ENCODE results near the gene KLHL40.

KLHL40 gene

GRCh38 chr3:42656680-42657610, 28.4 kb upstream of the KLHL40 start:
- DNase-seq (ENCODE audit: low read depth) = no peak

GRCh38 chr3:42657675-42658074, 27.7 kb upstream of the KLHL40 start:
- DNase-seq (ENCODE audit: low read depth) = no peak

- DNase-seq (ENCODE audit: low read depth) = no peak
Measured at GRCh38 chr3:42658091-42658770, 27.1 kb upstream of the KLHL40 start.

- DNase-seq (ENCODE audit: low read depth) = no peak
Measured at GRCh38 chr3:42658771-42659390, 26.5 kb upstream of the KLHL40 start.

- no peak for DNase-seq (ENCODE audit: low read depth)
Measured at GRCh38 chr3:42659451-42660130, 25.7 kb upstream of the KLHL40 start.

- no peak for DNase-seq (ENCODE audit: low read depth)
Measured at GRCh38 chr3:42660131-42660715, 25.1 kb upstream of the KLHL40 start.

- DNase-seq (ENCODE audit: low read depth) = no peak
Measured at GRCh38 chr3:42660898-42661297, 24.4 kb upstream of the KLHL40 start.

- DNase-seq (ENCODE audit: low read depth) = no peak
Measured at GRCh38 chr3:42661593-42662022, 23.7 kb upstream of the KLHL40 start.

GRCh38 chr3:42662037-42662812, 23.1 kb upstream of the KLHL40 start:
- no peak for DNase-seq (ENCODE audit: low read depth)

GRCh38 chr3:42662813-42663535, 22.4 kb upstream of the KLHL40 start:
- no peak for DNase-seq (ENCODE audit: low read depth)

GRCh38 chr3:42663581-42664437, 21.5 kb upstream of the KLHL40 start:
- DNase-seq (ENCODE audit: low read depth) = no peak

- no peak for DNase-seq (ENCODE audit: low read depth)
Measured at GRCh38 chr3:42664438-42664803, 20.9 kb upstream of the KLHL40 start.

- no peak for DNase-seq (ENCODE audit: low read depth)
Measured at GRCh38 chr3:42665050-42665878, 20.1 kb upstream of the KLHL40 start.

GRCh38 chr3:42666022-42666421, 19.3 kb upstream of the KLHL40 start:
- DNase-seq (ENCODE audit: low read depth) = no peak

- no peak for DNase-seq (ENCODE audit: low read depth)
Measured at GRCh38 chr3:42666577-42666998, 18.7 kb upstream of the KLHL40 start.

- no peak for DNase-seq (ENCODE audit: low read depth)
Measured at GRCh38 chr3:42667096-42667522, 18.2 kb upstream of the KLHL40 start.

- DNase-seq (ENCODE audit: low read depth) = no peak
Measured at GRCh38 chr3:42667523-42668412, 17.6 kb upstream of the KLHL40 start.

- DNase-seq (ENCODE audit: low read depth) = no peak
Measured at GRCh38 chr3:42668413-42668760, 16.9 kb upstream of the KLHL40 start.

Measured in amniotic epithelial cell (primary cell).